Fibroblast of villous mesenchyme (primary cell): ENCODE measurements around the gene ABTB2. TPM values are rescaled to one million over a fixed set of nuclear protein-coding genes. Genes with fewer than 3 reads are reported as not detected.
A peak's percentile ranks its signal among the peaks of the same experiment; 100 is the strongest.

Experiments
- DNase-seq: peaks from one replicate; pipeline ENCODE4 v3.0.0-alpha.2; 2010; ENCODE audit warnings: low read depth
- H3K4me3 ChIP-seq: 2 replicates; pipeline ENCODE4 v1.5.1; 2011; ENCODE audit warnings: low read depth, mild to moderate bottlenecking, low read length
- total RNA-seq: library from RNA; depleted of rRNA; stranded (reverse); fragments of >200 nt; gene quantifications from 2 replicates; pipeline ENCODE4 v1.2.3, GENCODE V29; 2012
- TF ChIP-seq, protein P1 (sequence below): IDR thresholded peaks from 2 replicates; pipeline ENCODE4 v1.5.1; 2012; ENCODE audit warnings: low read depth, mild to moderate bottlenecking, low read length; ENCODE audit not compliant: insufficient read depth

Gene ABTB2
- total RNA-seq, 1 donor = 3.9 TPM

DNA sequence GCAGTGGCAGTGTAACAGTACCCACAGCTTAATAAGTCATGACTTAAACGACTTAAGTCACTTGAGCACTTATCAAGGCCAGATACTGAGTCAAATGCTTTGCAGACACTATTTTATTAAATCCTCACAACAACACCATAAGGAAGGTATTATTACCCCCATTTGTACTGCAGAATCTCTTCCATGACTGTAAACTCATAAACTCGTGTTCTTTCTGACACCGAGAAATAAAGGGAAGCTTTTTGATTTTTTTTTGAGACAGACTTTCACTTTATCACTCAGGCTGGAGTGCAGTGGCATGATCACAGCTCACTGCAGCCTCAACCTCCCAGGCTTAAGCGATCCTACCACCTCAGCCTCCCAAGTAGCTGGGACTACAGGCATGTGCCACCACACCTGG lies 103.8 kb downstream of the ABTB2 start:
- H3K4me3 ChIP-seq = no peak overlapping the region
- DNase-seq = no peak
- TF ChIP-seq, protein P1, sequence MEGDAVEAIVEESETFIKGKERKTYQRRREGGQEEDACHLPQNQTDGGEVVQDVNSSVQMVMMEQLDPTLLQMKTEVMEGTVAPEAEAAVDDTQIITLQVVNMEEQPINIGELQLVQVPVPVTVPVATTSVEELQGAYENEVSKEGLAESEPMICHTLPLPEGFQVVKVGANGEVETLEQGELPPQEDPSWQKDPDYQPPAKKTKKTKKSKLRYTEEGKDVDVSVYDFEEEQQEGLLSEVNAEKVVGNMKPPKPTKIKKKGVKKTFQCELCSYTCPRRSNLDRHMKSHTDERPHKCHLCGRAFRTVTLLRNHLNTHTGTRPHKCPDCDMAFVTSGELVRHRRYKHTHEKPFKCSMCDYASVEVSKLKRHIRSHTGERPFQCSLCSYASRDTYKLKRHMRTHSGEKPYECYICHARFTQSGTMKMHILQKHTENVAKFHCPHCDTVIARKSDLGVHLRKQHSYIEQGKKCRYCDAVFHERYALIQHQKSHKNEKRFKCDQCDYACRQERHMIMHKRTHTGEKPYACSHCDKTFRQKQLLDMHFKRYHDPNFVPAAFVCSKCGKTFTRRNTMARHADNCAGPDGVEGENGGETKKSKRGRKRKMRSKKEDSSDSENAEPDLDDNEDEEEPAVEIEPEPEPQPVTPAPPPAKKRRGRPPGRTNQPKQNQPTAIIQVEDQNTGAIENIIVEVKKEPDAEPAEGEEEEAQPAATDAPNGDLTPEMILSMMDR = no peak

- no peak for DNase-seq
- H3K4me3 ChIP-seq = no peak overlapping the region
- TF ChIP-seq, protein P1 = no peak
Observed at GRCh38 chr11:34252651-34253050, 105.2 kb downstream of the ABTB2 start.

DNA sequence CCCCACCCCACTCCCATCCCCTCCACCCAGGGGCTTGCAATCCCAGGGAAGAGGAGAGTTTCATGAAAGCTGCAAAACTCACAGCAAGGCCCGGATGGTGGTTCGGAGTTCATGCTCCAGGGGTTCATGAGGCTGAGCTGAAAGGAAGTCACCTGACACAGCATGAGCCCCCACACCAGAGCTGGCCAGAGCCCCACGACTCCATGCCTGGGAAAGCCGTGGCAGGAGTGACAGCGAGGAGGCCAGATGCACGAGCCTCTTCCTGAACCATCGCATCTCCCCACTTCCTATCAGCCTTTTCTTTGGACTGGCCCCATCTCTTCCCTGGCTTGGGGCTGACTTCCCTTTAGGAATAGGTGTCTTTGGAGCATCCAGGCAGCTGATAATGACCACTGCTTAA lies 105.8 kb downstream of the ABTB2 start:
- TF ChIP-seq, protein P1 = no peak
- no peak overlapping the region for H3K4me3 ChIP-seq
- DNase-seq = no peak

DNA sequence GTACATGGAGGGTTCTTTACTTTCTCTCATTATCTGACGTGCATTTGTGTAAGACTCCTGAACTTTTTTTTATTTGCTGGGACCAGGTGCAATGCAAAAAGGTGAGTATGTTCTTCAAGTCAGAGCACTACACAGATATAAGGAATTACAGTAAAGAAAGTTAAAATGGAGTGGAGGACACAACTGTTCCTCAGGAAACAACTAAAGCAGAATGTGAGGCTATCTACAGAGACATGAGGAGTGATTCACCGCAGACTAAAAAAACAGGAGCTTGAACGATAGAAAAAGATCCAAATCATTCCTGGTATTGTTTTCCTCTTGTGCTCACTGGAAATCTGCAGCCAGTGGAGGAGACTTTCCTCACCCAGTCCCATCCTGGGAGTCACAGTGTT lies 106.2 kb downstream of the ABTB2 start:
- H3K4me3 ChIP-seq = no peak overlapping the region
- TF ChIP-seq, protein P1 = no peak
- DNase-seq = peak; percentile 30

- DNase-seq = no peak
- TF ChIP-seq, protein P1 = no peak
- no peak overlapping the region for H3K4me3 ChIP-seq
Observed at GRCh38 chr11:34250732-34251588, 106.8 kb downstream of the ABTB2 start.

- DNase-seq = peak; percentile 44
- no peak overlapping the region for H3K4me3 ChIP-seq
- TF ChIP-seq, protein P1 = no peak
Observed at GRCh38 chr11:34250211-34250610, 107.6 kb downstream of the ABTB2 start.
